ENCODE results near the gene AVPI1. TPM values are rescaled to one million over a fixed set of nuclear protein-coding genes. Genes with fewer than 3 reads are reported as not detected.

Gene AVPI1
- total RNA-seq, 3 donors from 2014 or later = 23.7 to 34.1 (median 31.4) TPM

DNA sequence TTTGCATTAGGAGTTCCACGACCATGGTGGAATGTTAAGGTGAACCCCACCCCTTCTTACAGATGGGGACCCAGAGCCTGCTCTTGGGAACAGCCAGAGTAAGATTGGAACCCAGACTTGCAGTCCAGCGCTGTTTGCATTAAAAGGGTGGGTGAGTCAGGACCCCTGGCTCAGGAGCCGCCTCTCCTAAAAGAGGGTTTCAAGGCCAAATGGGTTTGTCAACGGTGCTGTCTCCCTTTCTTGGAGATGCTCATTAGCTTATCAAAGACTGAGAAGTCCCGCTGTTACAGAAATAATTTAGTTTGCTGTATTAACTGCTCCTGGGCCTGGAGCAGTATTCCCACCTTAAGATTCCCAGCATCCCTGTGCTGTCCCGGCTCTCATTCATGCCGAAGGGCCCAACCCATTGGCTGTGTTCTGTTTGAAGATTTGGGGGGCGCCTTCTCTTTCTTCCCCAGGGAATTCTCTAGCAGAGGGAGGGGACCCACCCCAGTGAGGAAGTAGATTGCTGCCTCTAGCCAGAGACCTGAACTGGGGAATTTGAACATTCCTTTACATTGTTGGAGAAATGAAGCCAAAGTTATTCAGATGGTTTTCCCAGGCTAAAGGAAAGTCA is 28.3 kb upstream of the AVPI1 start:
- Histone ChIP-seq H3K4me1 (ENCODE audit: low read depth) (peaks cover 54% of the 10 kb centered on the region), H3K4me3 (no peak overlapping the region), H3K9me3 (no peaks in the 10 kb centered on the region), H3K36me3 (ENCODE audit: low read depth) (no peaks in the 10 kb centered on the region)
- TF ChIP-seq, protein P1, sequence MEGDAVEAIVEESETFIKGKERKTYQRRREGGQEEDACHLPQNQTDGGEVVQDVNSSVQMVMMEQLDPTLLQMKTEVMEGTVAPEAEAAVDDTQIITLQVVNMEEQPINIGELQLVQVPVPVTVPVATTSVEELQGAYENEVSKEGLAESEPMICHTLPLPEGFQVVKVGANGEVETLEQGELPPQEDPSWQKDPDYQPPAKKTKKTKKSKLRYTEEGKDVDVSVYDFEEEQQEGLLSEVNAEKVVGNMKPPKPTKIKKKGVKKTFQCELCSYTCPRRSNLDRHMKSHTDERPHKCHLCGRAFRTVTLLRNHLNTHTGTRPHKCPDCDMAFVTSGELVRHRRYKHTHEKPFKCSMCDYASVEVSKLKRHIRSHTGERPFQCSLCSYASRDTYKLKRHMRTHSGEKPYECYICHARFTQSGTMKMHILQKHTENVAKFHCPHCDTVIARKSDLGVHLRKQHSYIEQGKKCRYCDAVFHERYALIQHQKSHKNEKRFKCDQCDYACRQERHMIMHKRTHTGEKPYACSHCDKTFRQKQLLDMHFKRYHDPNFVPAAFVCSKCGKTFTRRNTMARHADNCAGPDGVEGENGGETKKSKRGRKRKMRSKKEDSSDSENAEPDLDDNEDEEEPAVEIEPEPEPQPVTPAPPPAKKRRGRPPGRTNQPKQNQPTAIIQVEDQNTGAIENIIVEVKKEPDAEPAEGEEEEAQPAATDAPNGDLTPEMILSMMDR (IDR thresholded peaks at IDR 0.05) = no peak
- DNase-seq (no peak), ATAC-seq (no peak)
- intact Hi-C loops (cut with DNase I, micrococcal nuclease) = no loop called here

DNA sequence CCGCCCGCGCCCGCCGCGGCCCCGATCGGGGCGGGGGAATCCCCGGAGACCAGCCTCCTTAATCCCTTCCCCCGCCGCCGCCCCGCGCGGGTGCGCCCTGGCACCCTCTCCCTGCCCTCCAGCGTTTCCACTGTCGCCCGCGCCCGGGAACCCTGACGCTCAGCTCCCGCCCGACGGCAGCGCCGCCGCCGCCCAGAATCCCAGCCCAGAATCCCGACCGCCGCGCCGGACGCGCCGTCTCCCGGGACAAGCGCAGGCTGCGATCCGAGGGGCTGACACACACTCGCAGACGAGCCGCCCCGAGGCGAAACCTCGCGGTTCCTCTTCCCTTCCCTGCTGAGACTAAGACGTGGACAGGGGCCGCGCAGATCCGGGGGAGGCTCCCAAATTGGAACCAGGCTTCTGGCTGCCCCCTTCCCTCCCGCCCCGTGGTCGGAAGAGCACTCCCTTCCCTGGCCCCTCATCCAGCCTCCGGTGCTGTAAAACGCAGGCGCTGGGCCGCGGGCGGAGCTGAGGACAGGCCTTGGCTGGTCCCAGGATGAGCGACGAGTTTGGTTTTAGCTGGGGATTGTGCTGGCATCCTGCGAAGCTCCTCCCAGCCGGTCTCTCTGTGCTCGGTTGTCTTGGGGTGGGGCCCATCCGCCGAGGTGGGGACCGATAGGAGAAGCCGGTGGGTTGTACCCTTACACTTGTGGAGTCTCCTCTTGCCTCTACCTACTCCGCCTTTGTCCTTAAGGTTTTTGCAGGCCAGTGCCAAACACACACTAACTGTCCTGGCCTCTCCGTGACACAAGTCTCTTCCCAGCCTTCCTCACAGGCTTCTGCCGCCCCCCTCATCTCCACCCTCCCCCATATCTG is 27.6 kb upstream of the AVPI1 start:
- intact Hi-C loops (cut with DNase I, micrococcal nuclease) = no loop called here
- ATAC-seq (peak; percentile 58), DNase-seq (peak; percentile 76 to 79 (median 78))
- H3K4me3 ChIP-seq = peak overlapping the region; percentile 25
- TF ChIP-seq, protein P1 (IDR thresholded peaks at IDR 0.05) = no peak
- H3K9me3 ChIP-seq = no peaks in the 10 kb centered on the region
- H3K4me1 ChIP-seq (ENCODE audit: low read depth) = peaks cover 48% of the 10 kb centered on the region
- H3K36me3 ChIP-seq (ENCODE audit: low read depth) = no peaks in the 10 kb centered on the region

DNA sequence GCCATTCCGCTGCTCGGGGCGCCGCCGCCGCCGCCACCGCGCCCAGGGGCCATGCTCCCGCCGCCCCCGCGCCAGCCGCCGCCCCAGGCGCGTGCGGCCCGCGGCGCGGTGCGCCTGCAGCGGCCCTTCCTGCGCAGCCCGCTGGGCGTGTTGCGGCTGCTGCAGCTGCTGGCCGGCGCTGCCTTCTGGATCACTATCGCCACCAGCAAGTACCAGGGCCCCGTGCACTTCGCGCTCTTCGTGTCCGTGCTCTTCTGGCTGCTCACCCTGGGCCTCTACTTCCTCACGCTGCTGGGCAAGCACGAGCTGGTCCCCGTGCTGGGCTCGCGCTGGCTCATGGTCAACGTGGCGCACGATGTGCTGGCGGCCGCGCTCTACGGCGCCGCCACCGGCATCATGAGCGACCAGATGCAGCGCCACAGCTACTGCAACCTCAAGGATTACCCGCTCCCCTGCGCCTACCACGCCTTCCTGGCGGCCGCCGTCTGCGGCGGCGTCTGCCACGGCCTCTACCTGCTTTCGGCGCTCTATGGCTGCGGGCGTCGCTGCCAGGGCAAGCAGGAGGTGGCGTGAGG is 26.9 kb upstream of the AVPI1 start:
- peak; percentile 78 to 85 (median 84) for DNase-seq
- TF ChIP-seq, protein P1 (IDR thresholded peaks at IDR 0.05) = no peak
- intact Hi-C loops (cut with DNase I, micrococcal nuclease) = no loop called here

DNA sequence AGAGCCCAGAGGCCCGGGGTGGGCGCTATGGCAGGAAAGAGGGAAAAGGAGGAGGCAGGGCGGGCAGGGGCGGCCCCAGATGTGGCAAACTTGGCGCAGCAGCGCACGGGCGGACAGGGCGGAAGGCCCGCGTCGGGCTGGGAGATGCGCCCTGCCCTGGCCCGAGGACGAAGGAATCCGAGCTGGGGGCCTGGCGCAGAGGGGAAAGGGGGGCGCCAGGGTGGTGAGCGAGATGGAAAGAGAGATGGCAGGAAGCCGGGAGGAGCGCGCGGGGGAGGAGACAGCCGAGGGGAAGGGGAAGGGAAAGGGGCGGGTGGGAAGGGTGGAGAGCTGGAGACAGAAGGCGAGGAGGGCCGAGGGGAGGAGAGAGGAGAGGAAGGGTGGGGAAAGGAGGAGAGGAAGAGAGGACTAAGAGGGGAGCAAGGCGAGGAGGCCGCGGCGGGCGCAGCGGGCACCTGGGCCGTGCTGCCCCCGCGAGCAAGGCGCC is 26.3 kb upstream of the AVPI1 start, which contains the start of gene MARVELD1:
TSS of gene MARVELD1 (plus strand) at position 392 of the 487 bp plus-strand sequence. CDS start 147 bp downstream, outside the sequence.
- Histone ChIP-seq H3K36me3 (ENCODE audit: low read depth) (no peaks in the 10 kb centered on the region), H3K9me3 (no peaks in the 10 kb centered on the region), H3K4me1 (ENCODE audit: low read depth) (peaks cover 38% of the 10 kb centered on the region), H3K4me3 (peak within 1 kb of the TSS; percentile 25)
- peak; percentile 76 to 79 (median 79) for DNase-seq
- TF ChIP-seq, protein P1 (IDR thresholded peaks at IDR 0.05) = no peak
- intact Hi-C loops (cut with DNase I, micrococcal nuclease) = no loop called here
- ATAC-seq = peak; percentile 26

More for the DNA sequence above, 26.9 kb upstream of the AVPI1 start:
- Histone ChIP-seq H3K36me3 (ENCODE audit: low read depth) (no peaks in the 10 kb centered on the region), H3K4me3 (peak overlapping the region; percentile 25), H3K9me3 (no peaks in the 10 kb centered on the region), H3K4me1 (ENCODE audit: low read depth) (peaks cover 43% of the 10 kb centered on the region)
- peak; percentile 68 for ATAC-seq

DNA sequence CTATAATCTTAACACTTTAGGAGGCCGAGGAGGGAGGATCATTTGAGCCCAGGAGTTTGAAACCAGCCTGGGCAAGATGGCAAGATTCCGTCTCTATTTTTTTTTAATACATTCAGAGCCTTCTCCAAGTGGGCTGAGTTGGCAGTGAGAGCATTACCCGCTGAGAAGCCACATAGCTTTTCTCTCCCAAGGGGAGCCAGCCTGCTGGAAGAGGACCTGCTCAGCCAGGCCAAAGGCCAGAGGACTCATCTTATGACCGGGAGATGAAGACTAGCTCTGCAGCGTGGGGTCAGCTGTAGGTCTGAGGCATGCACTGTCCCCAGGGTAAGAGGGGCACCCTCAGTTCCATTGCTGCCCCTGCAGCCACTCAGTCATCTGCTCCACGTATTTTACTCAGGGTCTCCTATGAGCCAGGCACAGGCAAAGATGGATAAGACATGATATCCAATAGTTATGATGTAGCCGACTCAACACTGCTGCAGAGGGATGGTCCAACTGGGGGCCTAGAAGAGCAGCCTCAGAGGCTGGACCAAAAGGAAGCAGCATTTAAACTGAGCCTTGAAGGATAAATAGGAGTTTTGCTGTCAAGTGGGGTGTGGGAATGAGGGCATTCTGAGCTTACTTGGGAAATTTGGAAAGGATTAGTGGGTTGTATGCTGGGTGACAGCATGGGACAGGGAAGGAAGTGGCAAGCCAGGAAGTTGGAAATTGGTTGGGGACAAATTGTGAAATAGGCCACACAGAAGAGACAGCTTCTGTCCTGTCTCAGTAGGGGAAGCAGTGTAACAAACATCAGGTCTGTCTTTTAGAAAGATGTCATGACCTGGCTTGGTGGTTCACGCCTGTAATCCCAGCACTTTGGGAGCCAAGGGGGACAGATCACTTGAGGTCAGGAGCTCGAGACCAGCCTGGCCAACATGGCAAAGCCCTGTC is 24.9 kb upstream of the AVPI1 start:
- ATAC-seq (no peak), DNase-seq (no peak)
- Histone ChIP-seq H3K9me3 (no peaks in the 10 kb centered on the region), H3K4me3 (no peak overlapping the region), H3K4me1 (ENCODE audit: low read depth) (peaks cover 27% of the 10 kb centered on the region), H3K36me3 (ENCODE audit: low read depth) (no peaks in the 10 kb centered on the region)
- intact Hi-C loops (cut with DNase I, micrococcal nuclease) = no loop called here
- TF ChIP-seq, protein P1 (IDR thresholded peaks at IDR 0.05) = no peak

Data from mucosa of descending colon (tissue), 3 donors.